OCI-LY7 (cell line): ENCODE data around the gene PMS1. TPM values are rescaled to one million over a fixed set of nuclear protein-coding genes. Genes with fewer than 3 reads are reported as not detected.

Experiments used
- BruUV-seq: library from RNA; stranded (reverse); fragments of 400-500 nt; replicated peaks from 2 replicates; lab custom pipeline; 2021; lab: Mats Ljungman, UMichigan
- CTCF ChIA-PET: fragments of 300-600 bp; sonication (Branson Sonifier 250); formaldehyde crosslinking; loops from one replicate; lab custom pipeline; 2022; ENCODE audit warnings: antibody characterized with exemption; ENCODE audit not compliant: unreplicated experiment; lab: Charles Lee
- POLR2A ChIA-PET: fragments of 300-600 bp; sonication (Branson Sonifier 250); formaldehyde crosslinking; loops from one replicate; lab custom pipeline; 2022; ENCODE audit warnings: antibody characterized with exemption; lab: Charles Lee
- DNase-seq: peaks from one replicate; pipeline ENCODE4 v3.0.0-alpha.2; 2015; ENCODE audit warnings: low spot score
- H2AFZ ChIP-seq: fragments of 200-600 bp; sonication (generic), shearing (Covaris generic); 2 replicates; pipeline ENCODE4 v1.6.1; 2014; ENCODE audit warnings: mild to moderate bottlenecking, antibody characterized with exemption, low read length, moderate library complexity
- H3K27ac ChIP-seq: fragments of 200-600 bp; sonication (generic); 2 replicates; pipeline ENCODE4 v1.5.1; 2014; ENCODE audit warnings: mixed run types, low read depth, mild to moderate bottlenecking, moderate library complexity, low read length, inconsistent platforms; ENCODE audit not compliant: poor library complexity, severe bottlenecking
- H3K36me3 ChIP-seq: fragments of 200-600 bp; sonication (generic); 2 replicates; pipeline ENCODE4 v1.6.1; 2014; ENCODE audit warnings: mild to moderate bottlenecking, antibody characterized with exemption, low read length, moderate library complexity, mixed read lengths; ENCODE audit not compliant: insufficient read depth
- H3K4me1 ChIP-seq: fragments of 200-600 bp; sonication (generic); 2 replicates; pipeline ENCODE4 v1.5.1; 2014; ENCODE audit warnings: mild to moderate bottlenecking, low read length; ENCODE audit not compliant: insufficient read depth, poor library complexity, severe bottlenecking
- H3K4me2 ChIP-seq: fragments of 200-600 bp; sonication (generic); 2 replicates; pipeline ENCODE4 v1.6.1; 2014; ENCODE audit warnings: mild to moderate bottlenecking, low read length
- H3K4me3 ChIP-seq: fragments of 200-600 bp; sonication (generic); 2 replicates; pipeline ENCODE4 v1.5.1; 2014; ENCODE audit warnings: mild to moderate bottlenecking, low read depth, low read length; ENCODE audit not compliant: poor library complexity, severe bottlenecking
- H3K79me2 ChIP-seq: fragments of 200-600 bp; sonication (generic); 2 replicates; pipeline ENCODE4 v1.6.1; 2016; ENCODE audit warnings: low read depth, mild to moderate bottlenecking, low read length, moderate library complexity, mixed read lengths; ENCODE audit not compliant: insufficient read depth
- H3K9me2 ChIP-seq: fragments of 200-600 bp; sonication (generic); 2 replicates; pipeline ENCODE4 v1.6.1; 2016; ENCODE audit warnings: mild to moderate bottlenecking, low read length, mixed read lengths; ENCODE audit not compliant: insufficient read depth
- H3K9me3 ChIP-seq: fragments of 200-600 bp; sonication (generic); 2 replicates; pipeline ENCODE4 v1.6.1; 2014; ENCODE audit warnings: mild to moderate bottlenecking, mixed run types, low read length, mixed read lengths
- H4K20me1 ChIP-seq: fragments of 200-600 bp; sonication (generic); 2 replicates; pipeline ENCODE4 v1.6.1; 2014; ENCODE audit warnings: mild to moderate bottlenecking, antibody characterized with exemption, low read length, moderate library complexity, mixed read lengths; ENCODE audit not compliant: insufficient read depth
- EZH2phosphoT487 ChIP-seq: fragments of 200-600 bp; sonication (generic); IDR thresholded peaks from 2 replicates; pipeline ENCODE4 v1.6.1; 2018; ENCODE audit warnings: low read depth, borderline replicate concordance, mild to moderate bottlenecking, mixed run types, antibody characterized with exemption, low read length, moderate library complexity, mixed read lengths
- intact Hi-C: fragments of 100-400 bp; cut with micrococcal nuclease; formaldehyde crosslinking; loops from one replicate; pipeline ENCODE4 v1.10.0; 2022; ENCODE audit not compliant: unreplicated experiment
- total RNA-seq, 2 experiments: library from RNA; depleted of rRNA in 1 of 2; stranded (reverse); fragments of >200 nt in 1 of 2; shearing (Covaris generic) in 1 of 2; gene quantifications; 2 replicates each; pipeline ENCODE4 v1.2.3, GENCODE V29; 2014 to 2022
- TF ChIP-seq, protein P1 (sequence below): fragments of 200-600 bp; sonication (generic); conservative IDR thresholded peaks from 2 replicates; pipeline ENCODE4 v1.5.1; 2014; ENCODE audit warnings: mild to moderate bottlenecking, antibody characterized with exemption, low read length, moderate library complexity, mixed read lengths

Gene PMS1
- total RNA-seq, 2 experiments from 2014 or later = 31.2 to 72.2 TPM

DNA sequence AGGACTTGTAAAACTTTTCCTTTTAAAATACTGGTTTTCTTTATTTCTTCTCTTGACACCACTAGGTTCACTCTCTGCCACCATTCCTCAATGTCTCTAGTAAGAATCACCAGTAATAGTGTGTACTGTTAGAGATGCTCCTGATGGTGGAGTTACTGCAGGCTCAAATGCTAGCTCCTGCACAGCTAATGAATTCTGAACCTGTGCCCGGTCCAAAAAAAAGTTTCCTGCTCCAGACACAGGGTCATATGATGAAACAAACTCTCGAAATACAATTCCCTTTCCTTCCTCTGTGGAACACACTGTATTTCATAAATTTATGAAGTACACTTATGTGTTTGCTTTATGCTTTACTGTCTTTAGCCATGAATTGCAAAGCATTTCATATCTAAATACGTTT is 19.2 kb downstream of the PMS1 start:
- POLR2A ChIA-PET = no interaction called here
- Histone ChIP-seq H3K4me1 (peaks cover 4% of the 10 kb centered on the region), H3K36me3 (peaks cover 91% of the 10 kb centered on the region), H3K79me2 (0 out of 2 replicates have a peak, but pooled peaks cover 12% of the 10 kb centered on the region), H3K27ac (no peak overlapping the region), H3K9me3 (no peaks in the 10 kb centered on the region), H4K20me1 (0 out of 2 replicates have a peak, but pooled peaks cover 7% of the 10 kb centered on the region), H3K4me2 (no peak overlapping the region), H2AFZ (no peak overlapping the region), H3K9me2 (no peaks in the 10 kb centered on the region), H3K4me3 (no peak overlapping the region)
- BruUV-seq = no TSS peak
- TF ChIP-seq EZH2phosphoT487 = no peak
- TF ChIP-seq, protein P1, sequence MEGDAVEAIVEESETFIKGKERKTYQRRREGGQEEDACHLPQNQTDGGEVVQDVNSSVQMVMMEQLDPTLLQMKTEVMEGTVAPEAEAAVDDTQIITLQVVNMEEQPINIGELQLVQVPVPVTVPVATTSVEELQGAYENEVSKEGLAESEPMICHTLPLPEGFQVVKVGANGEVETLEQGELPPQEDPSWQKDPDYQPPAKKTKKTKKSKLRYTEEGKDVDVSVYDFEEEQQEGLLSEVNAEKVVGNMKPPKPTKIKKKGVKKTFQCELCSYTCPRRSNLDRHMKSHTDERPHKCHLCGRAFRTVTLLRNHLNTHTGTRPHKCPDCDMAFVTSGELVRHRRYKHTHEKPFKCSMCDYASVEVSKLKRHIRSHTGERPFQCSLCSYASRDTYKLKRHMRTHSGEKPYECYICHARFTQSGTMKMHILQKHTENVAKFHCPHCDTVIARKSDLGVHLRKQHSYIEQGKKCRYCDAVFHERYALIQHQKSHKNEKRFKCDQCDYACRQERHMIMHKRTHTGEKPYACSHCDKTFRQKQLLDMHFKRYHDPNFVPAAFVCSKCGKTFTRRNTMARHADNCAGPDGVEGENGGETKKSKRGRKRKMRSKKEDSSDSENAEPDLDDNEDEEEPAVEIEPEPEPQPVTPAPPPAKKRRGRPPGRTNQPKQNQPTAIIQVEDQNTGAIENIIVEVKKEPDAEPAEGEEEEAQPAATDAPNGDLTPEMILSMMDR = no peak
- CTCF ChIA-PET = no interaction called here
- intact Hi-C loops = no loop called here
- no peak for DNase-seq

DNA sequence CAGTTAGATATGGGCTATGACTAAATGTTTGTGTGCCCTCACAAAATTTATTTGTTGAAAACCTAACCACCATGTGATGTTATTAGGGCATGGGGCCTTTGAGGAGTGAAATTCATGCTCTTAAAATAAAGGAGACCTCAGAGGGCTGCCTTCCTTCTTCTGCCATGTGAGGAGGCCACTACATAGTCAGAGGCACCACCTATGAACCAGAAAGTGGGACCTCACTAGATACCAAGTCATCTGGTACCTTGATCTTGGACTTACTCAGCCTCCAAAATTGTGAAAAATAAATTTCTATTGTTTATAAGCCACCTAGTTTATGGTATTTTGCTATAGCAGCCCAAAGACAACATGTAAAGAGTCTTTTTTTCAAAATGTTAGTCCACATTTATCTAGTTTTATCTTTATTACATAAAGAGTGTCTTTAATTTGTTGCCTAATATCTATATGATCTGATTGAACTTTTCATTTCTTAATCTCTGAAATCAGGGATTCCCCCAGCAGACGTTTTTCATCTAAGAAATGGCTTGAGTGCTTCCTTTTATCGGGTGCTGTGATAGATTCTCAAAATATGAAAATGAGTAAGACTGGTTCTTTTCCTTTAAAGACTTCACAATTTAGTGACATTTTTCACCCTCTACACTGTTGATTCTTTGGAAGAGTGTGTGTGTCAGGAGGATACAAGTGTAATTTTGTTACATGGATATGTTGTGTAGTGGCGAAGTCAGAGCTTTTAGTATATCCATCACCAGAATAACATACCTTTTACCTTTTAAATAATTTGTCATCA is 34.2 kb downstream of the PMS1 start:
- Histone ChIP-seq H3K27ac (no peak overlapping the region), H3K9me2 (no peaks in the 10 kb centered on the region), H3K4me1 (no peaks in the 10 kb centered on the region), H3K4me3 (no peak overlapping the region), H2AFZ (no peak overlapping the region), H3K4me2 (no peak overlapping the region), H3K36me3 (peaks cover 65% of the 10 kb centered on the region), H3K79me2 (no peaks in the 10 kb centered on the region), H4K20me1 (no peaks in the 10 kb centered on the region), H3K9me3 (no peaks in the 10 kb centered on the region)
- no TSS peak for BruUV-seq
- POLR2A ChIA-PET = interaction anchor here (0.6 to 1.3 kb wide), 3 partner anchors 10 to 40 kb away, joined by 3 to 4 read pairs (median 3); no protein-coding TSS in a partner anchor
- CTCF ChIA-PET = no interaction called here
- intact Hi-C loops = no loop called here
- TF ChIP-seq, protein P1 = no peak
- TF ChIP-seq EZH2phosphoT487 = no peak
- no peak for DNase-seq

DNA sequence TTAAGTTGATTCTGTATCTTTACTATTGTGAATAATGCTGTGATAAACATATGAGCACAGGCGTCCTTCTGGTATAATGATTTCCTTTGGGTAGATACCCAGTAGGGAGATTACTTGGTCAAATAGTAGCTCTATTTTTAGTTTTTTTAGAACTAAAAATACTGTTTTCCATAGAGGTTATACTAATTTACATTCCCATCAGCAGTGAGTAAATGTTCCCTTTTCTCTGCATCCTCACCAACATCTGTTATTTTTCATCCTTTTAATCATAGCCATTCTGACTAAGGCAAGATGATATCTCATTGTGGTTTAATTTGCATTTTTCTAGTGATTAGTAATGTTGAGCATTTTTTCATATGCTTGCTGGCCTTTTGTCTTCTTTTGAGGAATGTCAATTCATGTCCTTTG is 35.1 kb downstream of the PMS1 start:
- no TSS peak for BruUV-seq
- Histone ChIP-seq H3K9me2 (no peaks in the 10 kb centered on the region), H3K9me3 (no peaks in the 10 kb centered on the region), H3K36me3 (peaks cover 56% of the 10 kb centered on the region), H3K4me3 (no peak overlapping the region), H3K27ac (no peak overlapping the region), H4K20me1 (no peaks in the 10 kb centered on the region), H3K4me2 (no peak overlapping the region), H3K79me2 (peaks cover 5% of the 10 kb centered on the region), H2AFZ (no peak overlapping the region), H3K4me1 (no peaks in the 10 kb centered on the region)
- POLR2A ChIA-PET = interaction anchor here (0.6 to 1.5 kb wide), 5 partner anchors 10 to 39 kb away, joined by 3 to 4 read pairs (median 3); no protein-coding TSS in a partner anchor
- TF ChIP-seq, protein P1 = no peak
- TF ChIP-seq EZH2phosphoT487 = no peak
- CTCF ChIA-PET = no interaction called here
- no peak for DNase-seq
- intact Hi-C loops = no loop called here
